Breast epithelium (tissue), 4 donors: ENCODE data around the gene MEX3C. TPM values are rescaled to one million over a fixed set of nuclear protein-coding genes. Genes with fewer than 3 reads are reported as not detected.
A peak's percentile ranks its signal among the peaks of the same experiment; 100 is the strongest.

ENCODE experiments used
- DNase-seq, 2 donors: peaks; one replicate each; pipeline ENCODE4 v3.0.0-alpha.2; 2019; ENCODE audit warnings: low spot score in 2 of 2
- H3K27ac ChIP-seq, 2 donors: fragments of 200-600 bp; sonication (generic) in 1 of 2; one replicate each; pipeline ENCODE4 v1.5.1; 2016 to 2019; ENCODE audit warnings: mild to moderate bottlenecking in 1 of 2
- H3K27me3 ChIP-seq, 2 donors: fragments of 200-600 bp; sonication (generic) in 1 of 2; one replicate each; pipeline versions ENCODE4 v1.5.1 to v1.6.0; 2017 to 2019; ENCODE audit warnings: control low read depth in 1 of 2, mild to moderate bottlenecking in 1 of 2
- H3K36me3 ChIP-seq: fragments of 200-600 bp; one replicate; pipeline ENCODE4 v1.5.1; 2019
- H3K4me1 ChIP-seq, 2 donors: fragments of 200-600 bp; sonication (generic); one replicate each; pipeline ENCODE4 v1.5.1; 2016 to 2019; ENCODE audit warnings: control low read depth in 1 of 2
- H3K4me3 ChIP-seq, 3 donors: fragments of 200-600 bp; sonication (generic); 1 replicate in 2 of 3; 2 replicates in 1 of 3; pipeline ENCODE4 v1.5.1; 2016 to 2019; ENCODE audit warnings: mild to moderate bottlenecking in 3 of 3, moderate library complexity in 2 of 3
- H3K9me3 ChIP-seq, 2 donors: fragments of 200-600 bp; sonication (generic) in 1 of 2; one replicate each; pipeline ENCODE4 v1.5.1; 2016 to 2019; ENCODE audit warnings: control low read depth in 1 of 2
- CTCF ChIP-seq, 3 donors: fragments of 450-650 bp; IDR thresholded peaks; one replicate each; pipeline ENCODE4 v1.5.1; 2016 to 2017; ENCODE audit warnings: antibody characterized with exemption in 3 of 3, mild to moderate bottlenecking in 3 of 3, moderate library complexity in 3 of 3
- POLR2A ChIP-seq: fragments of 450-650 bp; IDR thresholded peaks from one replicate; pipeline ENCODE4 v1.6.1; 2016; ENCODE audit warnings: antibody characterized with exemption, mild to moderate bottlenecking, moderate library complexity
- POLR2AphosphoS5 ChIP-seq, 3 donors: sonication (generic); formaldehyde crosslinking; IDR thresholded peaks; one replicate each; pipeline ENCODE4 v1.6.1; 2017; ENCODE audit warnings: antibody characterized with exemption in 3 of 3
- intact Hi-C: fragments of 100-400 bp; cut with DNase I; formaldehyde crosslinking; loops from one replicate; pipeline ENCODE4 v1.15.1; 2023; ENCODE audit warnings: low total_unique reads
- total RNA-seq, 3 donors: library from RNA; depleted of rRNA; stranded (reverse); fragments of >200 nt; gene quantifications; one replicate each; pipeline ENCODE4 v1.1.0, GENCODE V29; 2016

Gene MEX3C
- total RNA-seq, 3 donors from 2014 or later, result 22.4 to 42.0 (median 29.2) TPM

GRCh38 chr18:51195451-51196117 lies 1.9 kb downstream of the MEX3C start:
- H3K4me3 ChIP-seq, result peak overlapping the region; percentile 90 to 96 (median 90)
- TF ChIP-seq CTCF (IDR thresholded peaks at IDR 0.05) (no peak), POLR2AphosphoS5 (IDR thresholded peaks at IDR 0.05) (peak in 1 of 3 donors; percentile 10), POLR2A (no peak)
- peak in 1 of 2 donors; percentile 44 for DNase-seq
- H3K9me3 ChIP-seq, result no peaks in the 10 kb centered on the region
- H3K27me3 ChIP-seq, result no peaks in the 10 kb centered on the region
- no peaks in the 10 kb centered on the region for H3K36me3 ChIP-seq
- intact Hi-C loops, result no loop called here
- H3K27ac ChIP-seq, result peak overlapping the region; percentile 98 to 99
- H3K4me1 ChIP-seq, result peaks cover 0 to 24% of the 10 kb centered on the region in 2 donors

DNA sequence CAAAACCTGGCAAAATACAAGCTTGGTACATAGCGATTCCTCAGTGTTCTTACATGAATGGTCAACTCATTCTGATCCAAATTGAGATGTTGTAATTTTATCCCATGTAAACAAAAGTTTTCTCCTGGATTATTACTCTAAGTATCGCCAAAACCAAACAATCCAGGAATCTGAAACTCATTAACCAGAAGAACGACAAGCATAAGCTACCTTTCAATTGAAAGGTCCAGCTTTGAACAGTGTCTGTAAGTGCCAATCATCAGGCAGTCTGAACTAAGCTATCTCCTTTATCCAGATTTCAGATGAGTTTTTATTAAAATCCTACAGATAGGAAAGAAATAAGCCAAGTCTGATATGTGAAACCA lies 2.4 kb downstream of the MEX3C start:
- intact Hi-C loops, result no loop called here

GRCh38 chr18:51194604-51195003 lies 2.9 kb downstream of the MEX3C start:
- peaks cover 0 to 24% of the 10 kb centered on the region in 2 donors for H3K4me1 ChIP-seq
- intact Hi-C loops, result no loop called here
- H3K9me3 ChIP-seq, result no peaks in the 10 kb centered on the region
- peak overlapping the region in 2 of 3 donors; percentile 90 to 96 for H3K4me3 ChIP-seq
- peak overlapping the region; percentile 98 to 99 for H3K27ac ChIP-seq
- TF ChIP-seq POLR2AphosphoS5 (IDR thresholded peaks at IDR 0.05) (no peak), POLR2A (no peak)
- DNase-seq, result no peak
- no peaks in the 10 kb centered on the region for H3K36me3 ChIP-seq
- H3K27me3 ChIP-seq, result no peaks in the 10 kb centered on the region

More for the DNA sequence above, 2.4 kb downstream of the MEX3C start:
- no peak for TF ChIP-seq CTCF (IDR thresholded peaks at IDR 0.05)
- H3K36me3 ChIP-seq, result no peaks in the 10 kb centered on the region
- H3K4me1 ChIP-seq, result peaks cover 0 to 24% of the 10 kb centered on the region in 2 donors
- peak overlapping the region; percentile 98 to 99 for H3K27ac ChIP-seq
- no peak for DNase-seq
- H3K27me3 ChIP-seq, result no peaks in the 10 kb centered on the region
- peak overlapping the region; percentile 90 to 96 (median 90) for H3K4me3 ChIP-seq
- H3K9me3 ChIP-seq, result no peaks in the 10 kb centered on the region

GRCh38 chr18:51193621-51194287 lies 3.7 kb downstream of the MEX3C start:
- Histone ChIP-seq H3K4me1 (peaks cover 0 to 24% of the 10 kb centered on the region in 2 donors), H3K27ac (peak overlapping the region; percentile 98 to 99)
- no peak for TF ChIP-seq POLR2AphosphoS5 (IDR thresholded peaks at IDR 0.05)
- no peak for TF ChIP-seq POLR2A
- TF ChIP-seq CTCF (IDR thresholded peaks at IDR 0.05), result no peak

DNA sequence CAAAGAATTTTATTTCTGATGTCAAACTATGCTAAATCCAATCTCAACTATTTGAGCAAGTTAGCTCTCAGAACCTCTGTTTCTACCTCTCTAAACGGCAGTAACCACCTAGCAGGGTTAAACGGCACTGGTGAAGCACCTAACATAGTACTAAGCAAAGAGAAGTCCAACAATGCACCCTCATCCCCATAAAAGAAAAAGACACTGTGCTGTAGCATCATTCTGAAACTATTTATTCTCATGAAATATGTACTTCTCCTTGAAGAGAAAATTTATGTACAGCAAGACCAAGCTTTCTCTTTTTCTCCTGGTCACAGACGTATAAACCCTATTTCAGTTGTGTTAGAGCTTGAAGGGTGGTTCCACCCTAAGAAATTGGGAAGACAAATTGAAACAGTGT lies 4.8 kb downstream of the MEX3C start:
- peak overlapping the region in 1 of 2 donors; percentile 8 for H3K27ac ChIP-seq
- peak overlapping the region in 1 of 3 donors; percentile 96 for H3K4me3 ChIP-seq
- H3K9me3 ChIP-seq, result no peaks in the 10 kb centered on the region
- TF ChIP-seq POLR2A, result no peak
- no peak for TF ChIP-seq CTCF (IDR thresholded peaks at IDR 0.05)
- TF ChIP-seq POLR2AphosphoS5 (IDR thresholded peaks at IDR 0.05), result no peak
- intact Hi-C loops, result no loop called here
- DNase-seq, result no peak
- no peaks in the 10 kb centered on the region for H3K27me3 ChIP-seq
- peaks cover 0 to 24% of the 10 kb centered on the region in 2 donors for H3K4me1 ChIP-seq
- no peaks in the 10 kb centered on the region for H3K36me3 ChIP-seq

More at GRCh38 chr18:51193621-51194287, 3.7 kb downstream of the MEX3C start:
- peak overlapping the region in 2 of 3 donors; percentile 90 to 96 for H3K4me3 ChIP-seq
- H3K36me3 ChIP-seq, result no peaks in the 10 kb centered on the region
- no peak for DNase-seq
- no peaks in the 10 kb centered on the region for H3K27me3 ChIP-seq
- H3K9me3 ChIP-seq, result no peaks in the 10 kb centered on the region
- intact Hi-C loops, result no loop called here
